Measurements from ENCODE around the gene TBRG4.
"Not testable (repeated sequence)": the region's sequence is repeated elsewhere in the genome, so short reads cannot be mapped to it uniquely, and the experiment has no call there.

The TBRG4 gene

DNA sequence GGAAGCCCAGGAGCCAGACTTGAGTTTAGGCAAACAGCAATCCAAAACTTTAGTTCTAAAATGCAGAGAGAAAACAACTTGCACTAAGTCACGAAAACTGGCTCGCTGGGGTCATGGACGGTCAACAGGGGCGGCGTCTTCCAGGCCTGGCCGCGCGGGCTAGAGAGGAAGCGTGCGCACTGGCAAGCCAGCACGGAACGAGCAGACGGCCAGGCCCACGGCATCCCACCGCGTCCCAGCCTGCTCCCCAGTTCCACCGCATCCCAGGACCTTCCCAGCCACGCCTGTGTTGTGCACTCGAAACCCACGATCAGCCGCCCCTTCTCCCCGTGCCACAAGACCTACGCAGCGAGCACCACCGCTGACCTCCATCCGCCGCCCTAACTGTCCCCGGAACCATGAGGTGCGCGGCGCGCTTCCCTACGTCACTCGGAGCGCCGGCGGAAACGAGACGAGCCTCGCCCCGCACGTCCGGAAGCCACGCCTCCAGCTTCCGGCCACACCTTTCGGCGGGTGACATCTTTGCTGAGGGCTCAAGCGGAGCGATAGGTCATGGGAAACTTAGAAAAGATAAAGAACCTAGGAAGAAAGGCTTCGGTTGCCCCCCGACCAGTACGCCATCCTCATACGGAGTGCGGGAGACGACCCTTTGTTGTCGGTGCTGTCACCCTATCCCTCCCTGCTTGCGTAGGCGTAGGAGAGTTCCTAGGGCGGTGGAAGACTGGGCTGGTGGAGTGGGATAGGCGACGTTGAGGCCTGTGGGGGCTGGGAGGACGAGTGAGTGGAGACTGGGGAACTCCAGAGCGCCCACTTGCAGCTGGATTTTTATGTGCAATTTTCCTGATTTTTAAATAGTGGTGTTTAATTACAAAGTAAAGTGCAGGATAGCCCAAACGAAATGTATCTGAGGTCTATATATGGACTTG is at the start of gene TBRG4:
Gene TBRG4, minus strand, starts transcription at position 400 of the 926 bp plus-strand sequence. CDS start 2,460 bp downstream, outside the sequence.
- peak; percentile 66 to 80 for DNase-seq (ENCODE audit: low read depth in 2 of 2)

DNA sequence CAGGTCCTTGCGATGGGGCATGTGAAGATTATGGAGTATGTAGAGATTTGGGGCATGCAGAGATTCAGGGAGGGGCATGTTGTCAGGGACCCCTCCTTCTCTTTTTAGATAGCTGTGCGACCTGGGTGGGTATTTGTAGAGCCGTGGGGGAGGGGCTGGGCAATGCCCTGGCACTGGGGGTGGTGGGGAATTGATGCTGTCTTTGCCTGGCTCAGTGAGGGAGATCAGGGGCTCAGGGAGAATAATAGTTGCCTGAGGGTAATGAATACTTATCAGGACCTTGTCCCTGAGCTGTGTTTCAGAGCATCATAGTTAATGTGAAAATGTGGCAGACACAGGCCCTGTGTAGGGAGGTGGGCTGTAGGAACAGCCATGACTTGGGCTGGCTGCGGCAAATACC is 49.6 kb upstream of the TBRG4 start:
- no peak for DNase-seq (ENCODE audit: low read depth in 2 of 2)

DNA sequence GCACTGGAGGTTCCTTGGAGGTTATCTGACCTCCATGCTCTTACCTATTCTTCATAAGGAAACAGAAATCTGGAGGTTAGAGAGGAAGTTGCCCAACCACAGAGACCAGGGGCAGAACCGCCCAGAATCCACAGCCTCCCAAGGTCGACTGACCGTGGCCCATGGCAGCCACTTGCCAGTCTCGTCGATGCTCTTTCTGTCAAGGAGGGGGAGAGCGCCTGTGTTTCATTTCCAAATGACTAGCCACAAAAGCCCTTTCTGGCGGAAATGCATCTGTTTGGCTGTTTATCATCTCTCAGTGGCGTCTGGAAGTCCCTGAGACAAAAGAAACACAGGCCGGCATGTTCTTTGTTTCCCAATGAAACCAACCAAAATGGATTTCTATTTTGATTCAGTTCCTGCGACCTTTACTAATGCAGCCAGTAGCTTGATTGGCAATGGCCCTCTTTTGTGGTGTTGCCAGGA is 49.0 kb upstream of the TBRG4 start:
- DNase-seq (ENCODE audit: low read depth in 2 of 2), result no peak

DNA sequence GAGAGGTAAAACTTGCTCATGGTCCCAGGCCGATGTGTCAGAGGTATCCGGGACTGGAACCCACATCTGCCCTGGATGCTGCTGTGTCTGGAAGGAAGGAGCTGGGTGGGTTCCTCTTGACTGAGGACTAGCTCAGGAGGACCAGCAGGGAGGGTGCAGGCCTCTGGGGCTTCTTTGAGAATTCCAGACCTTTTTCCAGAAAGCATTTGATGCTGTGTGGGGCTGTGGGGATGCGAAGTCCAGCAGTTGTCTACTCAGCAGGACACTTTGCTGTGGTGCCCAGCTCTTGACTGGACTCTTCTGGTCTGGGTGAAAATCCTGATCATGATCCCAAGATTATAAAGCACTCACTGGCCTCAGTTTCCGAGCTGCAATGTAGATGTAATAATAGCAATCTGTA is 47.8 kb upstream of the TBRG4 start:
- no peak for DNase-seq (ENCODE audit: low read depth in 2 of 2)

DNA sequence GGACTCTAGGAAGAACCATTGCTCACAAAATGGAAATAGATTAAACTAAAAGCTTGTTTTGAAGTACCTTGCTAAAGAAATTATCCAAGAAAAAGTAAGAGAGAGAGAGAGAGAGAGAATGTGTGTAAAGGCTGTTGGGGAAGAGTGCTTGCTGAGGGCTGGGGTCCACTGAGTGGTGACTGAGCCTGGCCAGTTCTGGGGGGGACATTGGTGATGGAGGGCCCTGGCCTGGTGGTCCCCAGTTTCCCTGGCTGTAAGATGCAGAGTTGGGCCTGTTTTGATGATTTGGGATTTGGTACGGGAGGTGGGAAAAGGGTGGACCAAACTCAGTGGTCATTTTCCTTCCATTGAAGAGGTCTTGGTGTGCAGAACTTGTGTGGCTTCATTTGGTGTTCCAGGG is 47.0 kb upstream of the TBRG4 start:
- DNase-seq (ENCODE audit: low read depth in 2 of 2), result no peak

DNA sequence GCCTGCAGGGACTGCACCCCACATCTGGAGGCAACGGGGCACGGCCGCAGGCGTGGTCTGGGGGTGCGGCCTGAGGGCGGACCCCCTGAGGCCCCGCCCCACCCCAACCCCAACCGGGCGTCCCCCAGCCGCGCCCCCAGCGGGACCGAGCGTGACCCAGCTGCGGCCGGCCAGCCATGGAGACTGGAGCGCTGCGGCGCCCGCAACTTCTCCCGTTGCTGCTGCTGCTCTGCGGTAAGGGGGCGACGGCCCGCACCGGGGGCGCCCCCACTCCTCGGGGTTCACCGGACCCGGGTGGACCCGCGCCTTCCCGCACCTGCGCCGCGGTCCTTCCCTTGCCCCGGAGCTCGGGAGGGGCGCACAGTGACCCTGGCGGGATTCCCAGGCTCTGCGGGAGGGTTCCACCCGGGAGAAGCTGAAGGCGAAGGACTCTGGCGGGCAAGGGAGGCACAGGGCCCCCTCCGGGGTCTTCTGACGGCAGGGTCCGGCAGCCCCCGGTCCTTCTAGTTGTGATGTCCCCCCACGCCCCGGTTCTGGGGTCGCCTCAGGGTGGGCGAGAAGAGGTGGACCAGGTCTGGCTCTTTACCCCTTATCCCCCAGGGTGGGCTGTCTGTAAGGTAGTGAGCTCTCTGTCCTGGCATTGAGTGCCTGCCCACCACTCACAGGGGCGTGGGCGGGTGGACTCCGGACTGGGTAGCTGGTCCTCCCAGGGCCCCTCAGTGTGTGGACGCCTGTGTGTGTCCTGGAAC is 46.3 kb upstream of the TBRG4 start, which contains the start of gene RAMP3:
Gene RAMP3, plus strand, starts transcription at position 139 of the 749 bp plus-strand sequence. Its CDS starts 38 bp downstream, at position 177.
- DNase-seq (ENCODE audit: low read depth in 2 of 2), result no peak

DNA sequence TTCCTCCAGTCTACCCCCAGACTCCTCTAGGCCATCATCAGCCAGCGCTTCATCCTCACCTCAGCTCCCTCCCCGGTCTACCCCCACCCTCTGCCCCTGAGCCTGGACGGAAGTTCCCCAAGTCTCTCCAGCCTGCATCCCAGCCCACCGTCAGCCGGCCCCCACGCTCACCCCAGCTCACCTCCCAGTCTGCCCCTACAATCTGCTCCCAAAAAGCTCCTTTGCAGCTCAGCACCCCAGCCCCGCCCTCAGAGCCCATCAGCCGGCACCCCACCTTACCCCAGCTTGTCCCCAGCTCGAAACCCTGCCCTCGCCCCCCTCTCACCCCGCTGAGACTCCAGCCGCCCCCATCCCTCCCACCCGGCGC is 45.8 kb upstream of the TBRG4 start:
- no peak for DNase-seq (ENCODE audit: low read depth in 2 of 2)

DNA sequence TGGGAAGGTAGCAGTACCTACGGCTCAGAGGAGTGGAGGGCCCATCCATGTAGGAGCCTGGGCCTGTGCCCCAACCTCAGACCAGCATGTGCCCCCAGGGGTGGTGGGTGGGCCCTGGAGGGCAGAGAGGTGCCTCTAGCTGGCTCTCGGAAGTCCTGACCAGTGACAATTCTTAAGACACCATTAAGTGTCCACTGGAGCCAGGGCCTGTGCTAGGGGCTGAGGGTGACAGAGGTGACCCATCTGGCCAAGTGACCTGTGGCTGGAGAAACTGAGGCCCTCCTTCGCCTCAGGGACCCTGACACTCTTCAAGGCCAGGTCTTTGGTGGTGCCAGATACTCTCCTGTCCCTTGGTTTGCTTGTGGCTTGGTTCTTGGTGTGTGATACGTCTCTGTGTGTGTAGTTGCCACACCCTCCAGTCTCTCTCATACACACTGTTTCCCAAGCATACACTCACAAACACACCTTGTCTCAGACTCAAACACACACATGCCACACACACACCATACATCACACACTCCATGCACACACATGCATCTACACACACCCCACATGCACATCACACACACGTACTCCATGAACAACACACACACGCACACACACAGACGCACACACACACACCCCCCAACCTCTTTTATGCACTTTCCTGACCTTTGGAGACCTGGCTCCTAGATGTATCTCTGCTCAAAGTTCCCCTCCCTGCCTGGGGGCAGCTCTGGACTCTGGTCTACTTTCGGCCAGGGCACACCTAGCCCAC is 45.2 kb upstream of the TBRG4 start:
- no peak for DNase-seq (ENCODE audit: low read depth in 2 of 2)

DNA sequence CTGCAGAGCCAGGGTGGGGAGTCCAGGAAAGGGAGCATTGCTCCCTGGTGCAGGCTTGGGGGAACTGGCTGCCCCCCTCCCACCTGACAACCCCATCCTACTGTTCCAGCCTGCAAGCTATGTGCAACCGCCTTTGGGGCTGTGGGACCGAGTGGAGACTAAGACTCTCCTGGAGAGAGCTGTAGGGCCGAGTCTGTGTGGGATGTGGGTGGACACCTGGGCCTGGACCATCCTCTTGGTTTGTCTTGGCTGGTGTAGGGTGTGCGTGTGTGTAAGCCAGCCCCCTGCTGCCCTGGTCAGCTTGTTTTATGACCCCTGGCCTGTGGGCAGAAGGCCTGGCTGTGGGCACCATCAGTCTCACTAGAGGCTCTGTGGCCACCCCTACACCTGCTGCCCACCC is 44.4 kb upstream of the TBRG4 start:
- DNase-seq (ENCODE audit: low read depth in 2 of 2), result no peak

DNA sequence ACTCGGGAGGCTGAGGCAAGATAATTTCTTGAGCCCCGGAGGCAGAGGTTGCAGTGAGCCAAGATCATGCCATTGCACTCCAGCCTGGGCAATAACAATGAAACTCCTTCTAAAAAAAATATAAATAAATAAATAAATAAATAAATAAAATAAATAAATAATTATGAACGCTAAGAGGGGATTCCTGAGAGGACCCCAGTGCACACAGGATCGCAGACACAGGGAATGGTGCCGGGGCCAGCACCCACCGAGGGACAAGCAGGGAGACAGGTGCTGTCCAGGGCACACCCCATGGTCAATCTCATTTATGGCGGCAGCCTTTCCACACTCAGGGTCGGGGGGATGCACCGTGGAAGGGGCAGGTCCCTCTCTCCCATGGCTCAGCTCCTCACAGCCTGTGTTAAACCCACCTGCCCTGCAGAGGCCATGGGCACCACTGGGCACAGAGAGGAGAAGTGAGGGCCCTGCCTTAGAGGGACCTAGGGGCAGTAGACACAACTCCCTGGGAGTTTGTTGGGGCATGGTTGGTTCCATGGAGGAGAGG is 43.9 kb upstream of the TBRG4 start:
- no peak for DNase-seq (ENCODE audit: low read depth in 2 of 2)

DNA sequence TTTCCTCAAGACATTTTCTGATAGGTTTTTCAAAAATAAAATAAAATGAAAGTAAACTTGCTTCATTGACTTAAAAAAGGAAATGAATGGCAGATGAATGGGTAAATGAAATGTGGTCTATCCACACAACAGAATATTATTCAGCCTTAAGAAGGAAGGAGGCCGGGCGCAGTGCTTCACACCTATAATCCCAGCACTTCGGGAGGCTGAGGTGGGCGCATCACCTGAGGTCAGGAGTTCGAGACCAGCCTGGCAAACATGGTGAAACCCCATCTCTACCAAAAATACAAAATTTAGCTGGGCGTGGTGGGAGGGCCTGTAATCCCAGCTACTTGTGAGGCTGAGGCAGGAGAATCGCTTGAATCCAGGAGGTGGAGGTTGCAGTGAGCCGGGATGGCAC is 42.4 kb upstream of the TBRG4 start:
- DNase-seq (ENCODE audit: low read depth in 2 of 2), result not testable (repeated sequence)

DNA sequence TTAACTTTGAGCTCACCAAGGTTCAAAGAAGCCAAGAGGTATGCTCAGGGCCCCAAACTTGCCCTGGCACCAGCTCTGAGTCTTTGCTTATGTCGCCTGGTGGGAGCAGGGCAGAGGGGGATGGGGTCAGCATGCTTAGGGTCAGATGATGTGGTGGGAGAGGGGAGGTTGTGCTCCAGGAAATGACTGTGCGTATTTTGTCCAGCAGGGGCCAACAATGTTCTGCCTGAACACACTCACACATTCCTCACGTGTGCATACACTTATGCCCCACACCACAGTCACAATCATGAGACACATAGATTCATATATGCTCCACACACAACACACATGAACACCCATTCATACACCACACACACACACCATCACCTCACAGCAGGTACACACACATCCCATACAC is 41.7 kb upstream of the TBRG4 start:
- no peak for DNase-seq (ENCODE audit: low read depth in 2 of 2)

DNA sequence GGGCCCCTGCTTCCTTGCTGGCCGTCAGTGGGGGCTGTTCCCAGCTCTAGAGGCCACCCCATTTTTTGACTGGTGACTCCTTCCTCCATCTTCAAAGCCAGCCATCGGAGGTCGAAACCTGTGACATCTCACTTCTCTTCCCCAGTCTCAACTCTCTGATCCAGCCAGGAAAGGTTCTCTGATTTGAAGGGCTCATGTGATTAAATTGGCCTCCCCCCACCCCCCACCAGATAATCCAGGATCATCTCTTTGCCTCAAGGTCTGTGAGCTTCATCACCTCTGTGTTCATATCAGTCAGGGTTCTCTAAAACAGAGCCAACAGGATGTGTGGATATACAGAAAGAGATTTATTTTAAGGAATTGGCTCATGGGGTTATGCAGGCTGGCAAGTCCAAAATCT is 40.5 kb upstream of the TBRG4 start:
- DNase-seq (ENCODE audit: low read depth in 2 of 2), result no peak

DNA sequence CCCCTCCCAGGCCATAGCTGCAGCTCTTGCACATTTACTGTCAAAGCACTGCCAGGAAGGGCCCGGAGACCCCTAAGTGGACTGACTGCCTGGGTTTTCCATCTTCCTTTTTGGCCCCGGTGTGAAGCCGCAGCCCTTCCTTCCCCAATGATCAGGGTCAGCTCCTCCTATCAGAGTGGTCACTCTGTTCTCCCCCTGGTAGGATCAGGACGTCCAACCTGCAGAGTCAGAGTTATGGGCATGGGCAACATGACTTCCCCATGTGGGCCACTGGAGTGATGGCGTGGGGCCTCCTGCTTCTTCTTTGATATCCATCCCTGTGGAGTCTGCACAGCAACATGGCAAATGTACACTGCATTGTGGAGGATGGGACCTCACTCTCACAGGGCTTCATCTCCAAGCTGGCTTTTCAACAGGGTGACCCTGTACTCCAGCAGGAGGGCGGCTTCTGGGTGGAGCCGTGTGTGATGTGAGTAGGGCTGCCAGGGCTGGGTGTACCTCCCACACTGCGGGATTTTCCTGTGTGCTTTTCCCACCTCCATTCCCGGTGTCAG is 39.7 kb upstream of the TBRG4 start:
- DNase-seq (ENCODE audit: low read depth in 2 of 2), result no peak

DNA sequence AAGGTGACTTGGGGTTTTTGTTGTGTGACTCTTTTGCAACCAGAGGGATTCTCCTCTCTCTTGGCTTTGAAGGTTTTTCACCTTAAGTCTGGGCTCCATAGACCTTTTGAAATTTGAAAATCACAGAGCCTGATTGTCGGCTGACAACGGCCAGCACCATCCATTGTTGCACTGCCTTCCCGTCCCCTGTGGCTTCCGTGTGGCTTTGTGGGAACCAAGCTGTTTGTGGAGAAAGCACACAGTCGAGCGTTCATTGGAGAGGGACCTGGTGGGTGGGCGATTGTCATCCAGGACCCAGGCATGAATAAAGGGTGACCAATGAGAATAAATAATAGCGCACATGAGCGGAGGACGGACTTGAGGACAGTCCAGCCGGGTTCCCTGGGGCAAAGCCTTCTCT is 38.7 kb upstream of the TBRG4 start:
- DNase-seq (ENCODE audit: low read depth in 2 of 2), result no peak

DNA sequence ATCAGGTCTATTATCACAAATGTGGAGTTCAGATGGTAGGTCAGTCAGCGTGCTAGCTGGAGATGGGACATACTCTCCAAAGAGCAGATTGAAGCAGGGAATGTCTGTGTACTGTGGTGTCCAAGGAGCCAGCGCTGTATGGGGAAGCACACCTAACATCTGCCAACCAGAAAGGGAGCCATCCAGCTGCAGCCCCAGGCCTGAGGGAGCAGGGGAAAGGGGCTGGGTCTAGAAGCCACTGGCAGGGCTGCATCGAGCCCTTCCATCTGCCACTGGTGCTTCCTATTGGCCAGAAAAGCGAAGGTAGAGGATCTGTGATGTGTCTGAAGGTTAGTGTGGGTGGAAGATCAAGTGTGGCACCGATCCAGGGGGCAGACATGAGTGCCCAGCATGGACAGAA is 38.1 kb upstream of the TBRG4 start:
- no peak for DNase-seq (ENCODE audit: low read depth in 2 of 2)

DNA sequence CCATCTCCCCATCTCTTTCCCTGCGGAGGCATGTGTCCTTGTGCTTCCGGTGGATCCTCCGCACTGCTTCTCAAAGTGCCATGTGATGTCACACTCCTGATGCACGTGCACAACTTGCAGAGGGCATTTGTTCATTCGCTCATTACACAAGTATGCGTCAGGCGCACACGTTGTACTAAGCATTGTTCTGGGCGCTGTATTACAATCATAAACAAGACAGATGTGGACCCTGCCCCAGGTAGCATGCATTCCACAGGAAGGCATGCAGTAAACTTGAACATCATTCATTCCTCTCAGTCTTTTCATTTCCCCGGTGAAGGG is 37.1 kb upstream of the TBRG4 start:
- no peak for DNase-seq (ENCODE audit: low read depth in 2 of 2)

DNA sequence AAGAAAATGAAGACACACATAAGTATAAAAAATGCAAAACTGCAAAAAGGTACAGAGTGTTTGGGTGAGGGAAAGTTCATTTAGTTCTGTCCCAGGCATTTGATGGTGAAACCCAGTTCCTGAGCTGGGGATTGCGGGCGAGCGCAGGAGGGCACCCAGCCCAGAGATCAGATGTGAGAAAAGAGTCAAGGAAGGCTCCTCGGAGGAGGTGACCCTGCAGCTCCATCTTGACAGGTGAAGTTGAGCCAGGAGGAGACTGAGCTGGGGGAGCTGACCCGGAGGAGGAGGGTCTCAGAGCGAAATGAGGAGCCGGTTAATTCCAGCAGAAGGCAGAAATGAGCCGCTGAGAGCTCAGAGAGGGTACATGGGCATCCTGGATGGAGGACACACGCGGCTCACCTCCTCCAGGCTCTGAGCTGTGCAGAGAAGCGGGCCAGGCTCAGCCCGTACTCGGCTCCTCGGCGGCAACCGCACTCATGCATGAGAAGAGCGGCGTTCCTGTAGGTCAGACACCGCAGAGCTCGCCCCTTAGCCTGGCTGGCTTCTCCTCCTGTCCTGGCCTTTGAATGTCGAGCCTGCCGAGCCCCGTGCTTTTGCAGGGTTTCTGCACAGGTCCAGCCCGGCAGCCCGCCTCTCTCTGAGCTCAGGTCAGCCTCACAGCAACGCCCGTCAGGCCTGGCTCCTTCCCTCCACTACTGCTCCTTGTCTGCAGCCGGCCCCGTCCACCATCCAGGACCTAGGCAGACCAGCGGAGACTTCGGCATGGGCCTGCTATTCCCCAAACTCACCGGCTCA is 36.6 kb upstream of the TBRG4 start:
- no peak for DNase-seq (ENCODE audit: low read depth in 2 of 2)

DNA sequence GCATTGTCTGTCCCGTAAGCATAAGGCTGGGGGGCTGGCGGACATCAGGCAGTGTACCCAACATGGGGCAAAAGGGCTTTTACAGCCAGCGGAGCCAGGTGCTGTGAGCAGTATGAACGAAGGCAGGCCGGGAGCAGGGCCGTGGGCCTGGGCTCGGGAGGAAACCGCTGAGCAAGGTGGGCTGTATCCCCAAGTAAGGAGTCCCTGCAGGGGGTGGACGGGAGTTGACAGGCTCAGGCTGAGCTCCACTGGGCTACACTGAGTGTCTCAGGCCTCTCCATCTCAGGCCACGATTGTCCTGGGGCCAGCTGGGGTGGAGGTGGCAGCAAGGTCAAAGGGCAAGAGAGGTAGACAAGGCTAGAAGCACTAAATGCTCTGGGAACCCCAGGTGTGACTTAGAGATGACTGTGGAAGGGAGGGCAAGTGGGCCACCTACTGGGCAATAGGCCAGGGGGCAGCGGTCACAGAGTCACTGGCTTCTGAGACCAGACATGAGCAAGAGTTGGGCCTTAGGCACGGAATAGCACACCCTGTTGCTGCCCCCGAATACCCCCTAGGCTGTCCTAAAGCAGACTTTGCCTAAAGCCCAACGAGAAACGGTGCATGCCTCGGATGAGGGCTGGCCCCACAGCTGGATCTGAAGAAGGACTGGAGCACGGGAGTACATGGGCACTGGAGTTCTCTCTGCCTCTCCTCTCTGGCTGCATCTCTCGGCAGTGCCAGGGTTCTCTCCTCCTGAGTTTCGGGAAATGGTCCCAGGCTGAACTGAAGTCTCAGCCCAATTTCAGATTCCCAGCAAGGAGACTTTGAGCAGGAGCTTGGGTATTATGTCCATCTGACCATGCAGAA is 35.3 kb upstream of the TBRG4 start:
- DNase-seq (ENCODE audit: low read depth in 2 of 2), result no peak

DNA sequence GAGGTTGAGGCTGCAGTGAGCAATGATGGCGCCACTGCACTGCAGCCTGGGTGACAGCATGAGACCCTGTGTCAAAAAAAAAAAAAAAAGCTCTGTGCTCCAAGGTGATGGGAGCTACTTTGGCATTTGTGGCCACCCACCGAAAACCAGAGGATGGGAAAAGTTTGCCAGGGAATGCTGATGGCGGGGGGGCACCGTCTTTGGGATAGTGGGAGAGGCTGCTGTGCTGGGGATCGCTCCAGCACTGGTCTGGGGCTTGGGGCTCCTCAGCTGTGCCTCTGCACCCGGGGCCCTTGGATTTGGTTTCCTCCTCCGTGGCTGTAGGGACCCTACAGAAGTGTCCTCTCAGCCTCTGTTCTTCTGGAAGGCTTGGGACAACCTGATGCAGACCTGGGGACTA is 34.4 kb upstream of the TBRG4 start:
- DNase-seq (ENCODE audit: low read depth in 2 of 2), result no peak
